Heart left ventricle (tissue), 16 donors: Measurements from ENCODE around the gene PTPN7. TPM values are rescaled to one million over a fixed set of nuclear protein-coding genes. Genes with fewer than 3 reads are reported as not detected.
A peak's percentile ranks its signal among the peaks of the same experiment; 100 is the strongest.

Experiments
- ATAC-seq, 4 donors: fragments of 200-7000 bp; cut with Tn5 transposase; one replicate each; pipeline ENCODE4 v1.9.1; 2020 to 2022; ENCODE audit warnings: moderate library complexity in 4 of 4, mild to moderate bottlenecking in 3 of 4, moderate number of reproducible peaks in 1 of 4
- DNase-seq, 5 donors: peaks; one replicate each; pipeline ENCODE4 v3.0.0-alpha.2; 2020
- H3K27ac ChIP-seq, 12 donors: fragments of 200-600 bp; sonication (generic) in 4 of 12; one replicate each; pipeline versions ENCODE4 v1.5.0 to v1.8.0; 2016 to 2022; ENCODE audit warnings: mild to moderate bottlenecking in 2 of 12
- H3K27me3 ChIP-seq, 9 donors: fragments of 200-600 bp; sonication (generic) in 2 of 9; one replicate each; pipeline versions ENCODE4 v1.5.1 to v1.8.0; 2016 to 2022; ENCODE audit warnings: mild to moderate bottlenecking in 3 of 9
- H3K36me3 ChIP-seq, 9 donors: fragments of 200-600 bp; sonication (generic) in 2 of 9; one replicate each; pipeline versions ENCODE4 v1.5.0 to v1.8.0; 2018 to 2022; ENCODE audit warnings: mild to moderate bottlenecking in 2 of 9
- H3K4me1 ChIP-seq, 12 donors: fragments of 200-600 bp; sonication (generic) in 4 of 12; one replicate each; pipeline versions ENCODE4 v1.5.0 to v1.8.0; 2016 to 2022; ENCODE audit warnings: mild to moderate bottlenecking in 3 of 12
- H3K4me3 ChIP-seq, 12 donors: fragments of 200-600 bp; sonication (generic) in 4 of 12; one replicate each; pipeline versions ENCODE4 v1.5.0 to v1.8.0; 2017 to 2022; ENCODE audit warnings: mild to moderate bottlenecking in 9 of 12, moderate library complexity in 4 of 12
- H3K9me3 ChIP-seq, 12 donors: fragments of 200-600 bp; sonication (generic) in 4 of 12; one replicate each; pipeline versions ENCODE4 v1.5.0 to v1.8.0; 2016 to 2022; ENCODE audit warnings: mild to moderate bottlenecking in 1 of 12
- CTCF ChIP-seq, 12 donors: fragments of 200-600 bp; sonication (generic) in 4 of 12; IDR thresholded peaks; one replicate each; pipeline versions ENCODE4 v1.5.0 to v1.8.0; 2018 to 2022; ENCODE audit warnings: antibody characterized with exemption in 12 of 12, mild to moderate bottlenecking in 5 of 12
- POLR2A ChIP-seq, 2 donors: fragments of 450-650 bp; IDR thresholded peaks; one replicate each; pipeline ENCODE4 v1.6.1; 2017; ENCODE audit warnings: antibody characterized with exemption in 2 of 2, mild to moderate bottlenecking in 2 of 2, moderate library complexity in 2 of 2
- WGBS, 4 donors: extraction: QIAGEN DNeasy Blood & Tissue Kit in 2 of 4; methylation state at CpG; one replicate each; pipeline versions ENCODE4 v1.1.5 to v1.1.7; 2013 to 2018; 5-methylcytosine and 5-hydroxymethylcytosine counted together
- intact Hi-C, 10 donors: fragments of 100-400 bp; cut with DNase I; formaldehyde crosslinking; loops; one replicate each; pipeline versions ENCODE4 v1.11.1 to v1.14.2; 2022
- polyA plus RNA-seq, 2 donors: library from polyadenylated mRNA; stranded (reverse); fragments of 200-250 nt; gene quantifications; one replicate each; pipeline ENCODE4 v1.2.3, GENCODE V29; 2013
- total RNA-seq, 9 donors: library from RNA; depleted of rRNA in 2 of 9; stranded (reverse); fragments of >200 nt in 2 of 9; fragmentation: NEBNext Ultra II Directional in 3 of 9; extraction: Animal tissue kit (Norgen Biotek cat#: 25700) in 3 of 9; gene quantifications; one replicate each; pipeline versions ENCODE4 v1.1.0 to v1.2.4, GENCODE V29; 2016 to 2023
- donor health status: ischemic (EF 13 %, LVEDD 7.1; RV severe dilation, severe dysfunction).
- donor health status: healthy with polysubstance abuse.
- donor health status: DM: no; HTN: yes; CAD: no.
- donor health status: DM: no; HTN: no; CAD: no.
- donor health status: ischemic (EF 25% LVEDD 6.9; RV normal size, moderate dysfunction).
- donor health status: ischemic (EF 25% LVEDD 5.7; RV mildly dilated, moderate dysfunction).
- donor health status: healthy.
- donor health status: DM: yes; HTN: yes; CAD: no.
- donor health status: ischemic (EF 35%, LVEDD 5.7; RV mildly dilated, moderate dysfunction).
- donor health status: nonischemic (EF 11% LVEDD 7.7; RV severe dilation, severe dysfunction).
- donor health status: DM: yes; HTN: yes; CAD: no.
- donor health status: PGD.
- donor health status: ischemic (EF 29% LVEDD 5.4; RV normal size, mild dysfunction).
- donor health status: nonischemic (EF 23%, LVEDD 6.1; RV moderate dilation, normal function).

Gene PTPN7
- total and polyA plus RNA-seq, 11 donors = 0.19 to 10.3 (median 0.55) TPM; not detected in 1

- Histone ChIP-seq H3K27me3 (no peaks in the 10 kb centered on the region), H3K9me3 (no peaks in the 10 kb centered on the region), H3K4me3 (no peak overlapping the region), H3K27ac (peak overlapping the region in 2 of 12 donors; percentile 9 to 83), H3K4me1 (peaks cover 4 to 30% (median 19%) of the 10 kb centered on the region in 12 donors), H3K36me3 (peaks cover 0 to 44% (median 31%) of the 10 kb centered on the region in 9 donors)
- ATAC-seq (no peak), DNase-seq (peak in 1 of 5 donors; percentile 5)
- intact Hi-C loops = loop anchor here in 3 of 10 donors (10.0 kb wide), 1 partner anchor 236 kb away; no protein-coding TSS in a partner anchor
- no peak for TF ChIP-seq CTCF (IDR thresholded peaks at IDR 0.05)
- TF ChIP-seq POLR2A (IDR thresholded peaks at IDR 0.05) = no peak
- WGBS, 4 donors = 64 to 73% (median 70%) methylated on average over 4 to 9 of the region's 9 CpGs
Observed at GRCh38 chr1:202130816-202131522, 29.4 kb downstream of the PTPN7 start.

- H3K4me1 ChIP-seq = peaks cover 4 to 30% (median 19%) of the 10 kb centered on the region in 12 donors
- no peak for ATAC-seq
- intact Hi-C loops = loop anchor here in 3 of 10 donors (10.0 kb wide), 1 partner anchor 236 kb away; no protein-coding TSS in a partner anchor
Observed at GRCh38 chr1:202130297-202130721, 30.1 kb downstream of the PTPN7 start.

GRCh38 chr1:202129453-202130296, 30.7 kb downstream of the PTPN7 start:
- Histone ChIP-seq H3K9me3 (no peaks in the 10 kb centered on the region), H3K27ac (peak overlapping the region in 1 of 12 donors; percentile 53), H3K4me3 (no peak overlapping the region), H3K36me3 (peaks cover 0 to 31% (median 19%) of the 10 kb centered on the region in 9 donors), H3K27me3 (no peaks in the 10 kb centered on the region), H3K4me1 (peaks cover 4 to 30% (median 16%) of the 10 kb centered on the region in 12 donors)
- ATAC-seq = no peak
- intact Hi-C loops = loop anchor here in 4 of 10 donors (10.0 kb wide), 1 partner anchor 235 kb away; no protein-coding TSS in a partner anchor
- TF ChIP-seq POLR2A (IDR thresholded peaks at IDR 0.05) (no peak), CTCF (IDR thresholded peaks at IDR 0.05) (no peak)
- DNase-seq = no peak
- WGBS, 4 donors = 72 to 92% (median 83%) methylated on average over 6 to 8 of the region's 8 CpGs

More at GRCh38 chr1:202130297-202130721, 30.1 kb downstream of the PTPN7 start:
- no peak overlapping the region for H3K4me3 ChIP-seq
- peak overlapping the region in 2 of 12 donors; percentile 9 to 53 for H3K27ac ChIP-seq
- DNase-seq = peak in 1 of 5 donors; percentile 4
- WGBS, 4 donors = 59 to 75% (median 66%) methylated on average over 9 to 11 of the region's 11 CpGs
- peaks cover 0 to 37% (median 24%) of the 10 kb centered on the region in 9 donors for H3K36me3 ChIP-seq
- no peaks in the 10 kb centered on the region for H3K9me3 ChIP-seq
- TF ChIP-seq CTCF (IDR thresholded peaks at IDR 0.05) (no peak), POLR2A (IDR thresholded peaks at IDR 0.05) (no peak)
- no peaks in the 10 kb centered on the region for H3K27me3 ChIP-seq
